Measurements from ENCODE around the gene KCNE1.

DNA sequence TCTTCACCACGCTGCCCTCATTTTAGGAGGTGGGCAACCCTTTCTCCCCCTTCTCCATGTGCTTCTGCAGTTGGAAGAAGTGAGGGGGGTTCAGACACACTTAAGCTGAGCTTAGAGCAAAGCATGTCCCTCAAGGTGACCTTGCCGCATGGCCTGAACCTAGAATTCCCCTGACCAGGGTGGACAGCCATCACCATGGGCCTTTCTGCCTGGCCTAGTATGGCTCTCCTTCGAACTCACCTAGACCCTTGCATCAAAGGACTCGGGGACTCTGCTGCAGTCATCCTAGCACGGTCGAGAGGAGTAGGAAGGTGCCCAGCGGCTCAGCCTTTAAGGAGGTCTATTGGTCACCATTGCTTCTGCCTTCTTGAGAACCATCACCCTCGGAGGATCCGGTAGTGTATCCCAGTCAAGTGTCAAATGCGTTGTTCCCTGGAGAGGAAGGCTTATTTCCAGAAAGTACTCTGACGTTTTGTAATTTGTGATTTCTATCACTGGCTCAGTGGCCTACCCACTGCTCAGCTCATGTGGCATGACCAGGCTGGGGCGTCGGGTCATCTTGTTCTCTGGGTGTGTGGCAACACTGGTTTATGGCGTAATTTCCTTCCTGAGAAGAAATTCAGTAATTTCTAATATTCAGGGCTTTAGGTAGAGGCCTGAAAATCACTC lies at the start of gene KCNE1:
- TF ChIP-seq, protein P1, sequence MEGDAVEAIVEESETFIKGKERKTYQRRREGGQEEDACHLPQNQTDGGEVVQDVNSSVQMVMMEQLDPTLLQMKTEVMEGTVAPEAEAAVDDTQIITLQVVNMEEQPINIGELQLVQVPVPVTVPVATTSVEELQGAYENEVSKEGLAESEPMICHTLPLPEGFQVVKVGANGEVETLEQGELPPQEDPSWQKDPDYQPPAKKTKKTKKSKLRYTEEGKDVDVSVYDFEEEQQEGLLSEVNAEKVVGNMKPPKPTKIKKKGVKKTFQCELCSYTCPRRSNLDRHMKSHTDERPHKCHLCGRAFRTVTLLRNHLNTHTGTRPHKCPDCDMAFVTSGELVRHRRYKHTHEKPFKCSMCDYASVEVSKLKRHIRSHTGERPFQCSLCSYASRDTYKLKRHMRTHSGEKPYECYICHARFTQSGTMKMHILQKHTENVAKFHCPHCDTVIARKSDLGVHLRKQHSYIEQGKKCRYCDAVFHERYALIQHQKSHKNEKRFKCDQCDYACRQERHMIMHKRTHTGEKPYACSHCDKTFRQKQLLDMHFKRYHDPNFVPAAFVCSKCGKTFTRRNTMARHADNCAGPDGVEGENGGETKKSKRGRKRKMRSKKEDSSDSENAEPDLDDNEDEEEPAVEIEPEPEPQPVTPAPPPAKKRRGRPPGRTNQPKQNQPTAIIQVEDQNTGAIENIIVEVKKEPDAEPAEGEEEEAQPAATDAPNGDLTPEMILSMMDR (conservative IDR thresholded peaks at IDR 0.05; ENCODE audit: low read length), result no peak
- no peak for TF ChIP-seq EZH2phosphoT487 (IDR thresholded peaks at IDR 0.05; ENCODE audit: borderline replicate concordance)
